ENCODE results near the gene PBX1. TPM values are rescaled to one million over a fixed set of nuclear protein-coding genes. Genes with fewer than 3 reads are reported as not detected.

The PBX1 gene
- total and polyA plus RNA-seq, 2 experiments from 2014 or later, result 40.0 to 104 TPM

GRCh38 chr1:164721228-164721496 lies 162.2 kb downstream of the PBX1 start:
- Histone ChIP-seq H3K4me1 (ENCODE audit: insufficient read depth) (peaks cover 39% of the 10 kb centered on the region), H3K36me3 (ENCODE audit: insufficient read depth) (no peaks in the 10 kb centered on the region), H3K27me3 (ENCODE audit: insufficient read depth) (no peaks in the 10 kb centered on the region), H3K9me2 (ENCODE audit: insufficient read depth) (no peaks in the 10 kb centered on the region), H3K79me2 (replicated peaks; ENCODE audit: insufficient read depth) (peaks cover 93% of the 10 kb centered on the region), H3K4me3 (no peak overlapping the region), H3F3A (replicated peaks; ENCODE audit: low read depth) (no peaks in the 10 kb centered on the region), H3K27ac (ENCODE audit: low read depth) (no peak overlapping the region), H3K4me2 (no peak overlapping the region), H2AFZ (no peak overlapping the region), H4K20me1 (replicated peaks; ENCODE audit: insufficient read depth) (peaks cover 19% of the 10 kb centered on the region)
- Mint-ChIP-seq H3K27me3 (ENCODE audit: insufficient read depth, low read depth, poor library complexity) (no peaks in the 10 kb centered on the region), H3K4me3 (no peak overlapping the region), H3K27ac (no peak overlapping the region), H3K36me3 (ENCODE audit: low read depth) (peaks cover 3% of the 10 kb centered on the region), H3K9me3 (no peaks in the 10 kb centered on the region), H3K4me1 (peaks cover 42% of the 10 kb centered on the region)
- no peak for ATAC-seq
- no peak for DNase-seq (ENCODE audit: low spot score)
- TF ChIP-seq CTCF (conservative IDR thresholded peaks at IDR 0.05; ENCODE audit: low read depth in 2 of 2) (no peak), CREB1 (CRISPR knock-in tag; IDR thresholded peaks at IDR 0.05; ENCODE audit: low read depth) (no peak), NANOG (IDR thresholded peaks at IDR 0.05; ENCODE audit: borderline replicate concordance) (no peak), ETS1 (IDR thresholded peaks at IDR 0.05) (no peak), ZNF331 (CRISPR knock-in tag; IDR thresholded peaks at IDR 0.05; ENCODE audit: low read depth) (no peak), EZH2phosphoT487 (IDR thresholded peaks at IDR 0.05; ENCODE audit: unreplicated experiment) (no peak), REST (IDR thresholded peaks at IDR 0.05; ENCODE audit: unreplicated experiment) (no peak), ZNF114 (CRISPR knock-in tag; IDR thresholded peaks at IDR 0.05) (no peak), ZNF462 (CRISPR knock-in tag; IDR thresholded peaks at IDR 0.05) (no peak), JUNB (IDR thresholded peaks at IDR 0.05; ENCODE audit: unreplicated experiment) (no peak), STAT1 (IDR thresholded peaks at IDR 0.05; ENCODE audit: unreplicated experiment) (no peak), EZH2 (IDR thresholded peaks at IDR 0.05; ENCODE audit: low read depth, unreplicated experiment) (no peak), POLR2AphosphoS5 (IDR thresholded peaks at IDR 0.05; ENCODE audit: low read depth) (no peak)

Data from GM23338 (cell line).